Psoas muscle (tissue), 7 donors: Measurements from ENCODE around the gene HPDL. TPM values are rescaled to one million over a fixed set of nuclear protein-coding genes. Genes with fewer than 3 reads are reported as not detected.

Experiments used
- polyA plus RNA-seq, 3 donors: library from polyadenylated mRNA; stranded (reverse); fragments of 200-250 nt; gene quantifications; one replicate each; pipeline ENCODE4 v1.2.3, GENCODE V29; 2013
- total RNA-seq, 4 donors: library from RNA; stranded (reverse); fragmentation: NEBNext Ultra II Directional in 2 of 4; extraction: Animal tissue kit (Norgen Biotek cat#: 25700) in 2 of 4; gene quantifications; one replicate each; pipeline versions ENCODE4 v1.2.1 to v1.2.4, GENCODE V29; 2021 to 2023
- donor health status: healthy with polysubstance abuse.
- donor health status: DM: no; HTN: no; CAD: no; lungs with moderate emphysema.
- donor health status: Bipolar disorder and iron deficiency.
- donor health status: healthy.
- donor health status: DM: no; HTN: no; CAD: no.
- donor health status: DM: no; HTN: no; CAD: no.
- donor health status: DM: yes; HTN: yes; CAD: no.

Gene HPDL
- total and polyA plus RNA-seq, 7 donors, result 0.73 to 4.9 (median 1.4) TPM

Other genes starting within 250 kb of the HPDL start
- gene ZSWIM5, start 120.3 kb upstream of the HPDL start, total RNA-seq, result under 1 TPM; 0.50 to 0.98 (median 0.70) TPM
- under 1 TPM; 0.03 to 0.24 (median 0.21) TPM for gene ZSWIM5, start 120.3 kb upstream of the HPDL start, polyA plus RNA-seq
- 1 to 10 TPM; 3.1 to 5.9 (median 3.9) TPM for gene TOE1, start 13.3 kb downstream of the HPDL start, total RNA-seq
- gene TOE1, start 13.3 kb downstream of the HPDL start, polyA plus RNA-seq, result 1 to 10 TPM; 2.7 to 6.7 (median 4.6) TPM
- gene MUTYH, start 13.5 kb downstream of the HPDL start, total RNA-seq, result 10 to 100 TPM in 1 of 4 donors, 1 to 10 TPM in 3; 7.7 to 16.6 (median 8.3) TPM
- 10 to 100 TPM in 1 of 3 donors, 1 to 10 TPM in 2; 8.2 to 13.2 (median 9.0) TPM for gene MUTYH, start 13.5 kb downstream of the HPDL start, polyA plus RNA-seq
- gene TESK2, start 164.3 kb downstream of the HPDL start, total RNA-seq, result 1 to 10 TPM; 1.9 to 5.0 (median 2.3) TPM
- 1 to 10 TPM in 2 of 3 donors, under 1 TPM in 1; 0.73 to 4.3 (median 2.0) TPM for gene TESK2, start 164.3 kb downstream of the HPDL start, polyA plus RNA-seq
- gene CCDC163, start 173.2 kb downstream of the HPDL start, total RNA-seq, result under 1 TPM; 0.25 to 0.64 (median 0.44) TPM
- gene CCDC163, start 173.2 kb downstream of the HPDL start, polyA plus RNA-seq, result under 1 TPM; 0.69 to 0.82 (median 0.69) TPM
- 10 to 100 TPM in 1 of 4 donors, 1 to 10 TPM in 3; 3.6 to 14.9 (median 6.7) TPM for gene MMACHC, start 173.4 kb downstream of the HPDL start, total RNA-seq
- 1 to 10 TPM; 2.3 to 9.3 (median 3.8) TPM for gene MMACHC, start 173.4 kb downstream of the HPDL start, polyA plus RNA-seq
- 100 to 1,000 TPM; 354 to 642 (median 440) TPM for gene PRDX1, start 195.0 kb downstream of the HPDL start, total RNA-seq
- gene PRDX1, start 195.0 kb downstream of the HPDL start, polyA plus RNA-seq, result 1,000 to 10,000 TPM in 1 of 3 donors, 100 to 1,000 TPM in 2; 524 to 1,179 (median 653) TPM
- 10 to 100 TPM; 35.6 to 69.6 (median 51.3) TPM for gene AKR1A1, start 223.9 kb downstream of the HPDL start, total RNA-seq
- gene AKR1A1, start 223.9 kb downstream of the HPDL start, polyA plus RNA-seq, result 10 to 100 TPM; 37.9 to 91.5 (median 45.5) TPM